IMR-90 (cell line): ENCODE measurements around the gene DNAH9.

Experiments
- BHLHE40 ChIP-seq: fragments of 150-350 bp; IDR thresholded peaks from 2 replicates; pipeline ENCODE4 v1.6.1; 2016; ENCODE audit warnings: mild to moderate bottlenecking, low read depth, low read length
- CEBPB ChIP-seq: IDR thresholded peaks from 2 replicates; pipeline ENCODE4 v1.6.1; 2012; ENCODE audit warnings: low read depth, low read length, improper control_type of control experiment
- FOS ChIP-seq: fragments of 150-350 bp; IDR thresholded peaks from 2 replicates; pipeline ENCODE4 v1.6.1; 2016; ENCODE audit warnings: low read depth, low read length
- MAFK ChIP-seq: IDR thresholded peaks from 2 replicates; pipeline ENCODE4 v1.6.1; 2012; ENCODE audit warnings: low read depth, low read length, improper control_type of control experiment
- POLR2A ChIP-seq: IDR thresholded peaks from 2 replicates; pipeline ENCODE4 v1.6.1; 2012; ENCODE audit warnings: mild to moderate bottlenecking, low read depth, low read length
- RFX5 ChIP-seq: IDR thresholded peaks from 2 replicates; pipeline ENCODE4 v1.8.0; 2012; ENCODE audit warnings: low read depth, mild to moderate bottlenecking, low read length, moderate library complexity
- TF ChIP-seq, protein P1 (sequence below): conservative IDR thresholded peaks from 2 replicates; pipeline ENCODE4 v1.5.1; 2012; ENCODE audit warnings: mild to moderate bottlenecking, low read depth, low read length, improper control_type of control experiment

- TF ChIP-seq POLR2A (no peak), RFX5 (no peak), MAFK (no peak), FOS (no peak), CEBPB (no peak), BHLHE40 (no peak)
- TF ChIP-seq, protein P1, sequence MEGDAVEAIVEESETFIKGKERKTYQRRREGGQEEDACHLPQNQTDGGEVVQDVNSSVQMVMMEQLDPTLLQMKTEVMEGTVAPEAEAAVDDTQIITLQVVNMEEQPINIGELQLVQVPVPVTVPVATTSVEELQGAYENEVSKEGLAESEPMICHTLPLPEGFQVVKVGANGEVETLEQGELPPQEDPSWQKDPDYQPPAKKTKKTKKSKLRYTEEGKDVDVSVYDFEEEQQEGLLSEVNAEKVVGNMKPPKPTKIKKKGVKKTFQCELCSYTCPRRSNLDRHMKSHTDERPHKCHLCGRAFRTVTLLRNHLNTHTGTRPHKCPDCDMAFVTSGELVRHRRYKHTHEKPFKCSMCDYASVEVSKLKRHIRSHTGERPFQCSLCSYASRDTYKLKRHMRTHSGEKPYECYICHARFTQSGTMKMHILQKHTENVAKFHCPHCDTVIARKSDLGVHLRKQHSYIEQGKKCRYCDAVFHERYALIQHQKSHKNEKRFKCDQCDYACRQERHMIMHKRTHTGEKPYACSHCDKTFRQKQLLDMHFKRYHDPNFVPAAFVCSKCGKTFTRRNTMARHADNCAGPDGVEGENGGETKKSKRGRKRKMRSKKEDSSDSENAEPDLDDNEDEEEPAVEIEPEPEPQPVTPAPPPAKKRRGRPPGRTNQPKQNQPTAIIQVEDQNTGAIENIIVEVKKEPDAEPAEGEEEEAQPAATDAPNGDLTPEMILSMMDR: no peak
Observed at GRCh38 chr17:11561702-11562101, 36.6 kb upstream of the DNAH9 start.
